Measurements from ENCODE around the gene PTPN3. TPM values are rescaled to one million over a fixed set of nuclear protein-coding genes. Genes with fewer than 3 reads are reported as not detected.

The PTPN3 gene
- polyA plus RNA-seq, 1 of the 3 experiments (the other 2 are of a cell fraction): 7.5 TPM

- Histone ChIP-seq H3K36me3 (replicated peaks in 1 of 2; ENCODE audit: control insufficient read depth in 1 of 2, insufficient read depth in 2 of 2, low read length in 1 of 2) (no peaks in the 10 kb centered on the region), H3K4me2 (no peak overlapping the region), H3K4me1 (ENCODE audit: control insufficient read depth in 1 of 2, insufficient read depth in 2 of 2, low read depth in 1 of 2, low read length in 1 of 2) (peaks cover 9% of the 10 kb centered on the region in 2 experiments; a peak in 1 of 4 replicates), H3F3A (replicated peaks; ENCODE audit: insufficient read depth) (peaks cover 5% of the 10 kb centered on the region), H3K4me3 (ENCODE audit: low read depth in 2 of 2, low read length in 1 of 2) (no peak overlapping the region), H3K79me2 (ENCODE audit: insufficient read depth) (no peaks in the 10 kb centered on the region; the same call in 1 of the 2 replicates), H4K20me1 (ENCODE audit: insufficient read depth) (peaks cover 18% of the 10 kb centered on the region; the same call in 1 of the 2 replicates), H3K27ac (ENCODE audit: low read depth in 2 of 2, low read length in 1 of 2) (peak overlapping the region in 1 of 2 experiments; percentile 11; a peak in 1 of 4 replicates), H3K9me2 (no peaks in the 10 kb centered on the region), H3K27me3 (ENCODE audit: insufficient read depth) (no peaks in the 10 kb centered on the region), H3K9ac (no peak overlapping the region), H3K9me3 (no peaks in the 10 kb centered on the region), H2AFZ (ENCODE audit: low read depth) (no peak overlapping the region)
- ChIA-PET CTCF (interaction anchor here (0.7 to 4.5 kb wide), 3 partner anchors 13 to 80 kb away, joined by 3 to 23 read pairs (median 17); no protein-coding TSS in a partner anchor), POLR2A (no interaction called here)
- no peak for DNase-seq
- TF ChIP-seq POLR2AphosphoS5 (IDR thresholded peaks at IDR 0.05; ENCODE audit: low read depth, low read length): no peak
- TF ChIP-seq IRF3 (IDR thresholded peaks at IDR 0.05; ENCODE audit: low read depth, low read length): no peak
- no peak for TF ChIP-seq MEF2A (IDR thresholded peaks at IDR 0.05; ENCODE audit: borderline replicate concordance, low read depth)
- TF ChIP-seq ZBTB33 (IDR thresholded peaks at IDR 0.05; ENCODE audit: borderline replicate concordance, low read depth): no peak
- TF ChIP-seq REST (IDR thresholded peaks at IDR 0.05; ENCODE audit: low read depth, low read length): no peak
- no peak for TF ChIP-seq TEAD4 (IDR thresholded peaks at IDR 0.05; ENCODE audit: borderline replicate concordance, insufficient read depth)
- no peak for TF ChIP-seq GABPA (IDR thresholded peaks at IDR 0.05; ENCODE audit: low read depth)
- TF ChIP-seq FOXM1 (IDR thresholded peaks at IDR 0.05; ENCODE audit: low read depth): no peak
- TF ChIP-seq RFX5 (IDR thresholded peaks at IDR 0.05; ENCODE audit: low read length): no peak
- WGBS (ENCODE audit: low lambda C conversion rate): 85% methylated on average over 7 of the region's 7 CpGs
Observed at GRCh38 chr9:109481856-109482255, 16.3 kb downstream of the PTPN3 start.

GRCh38 chr9:109479822-109480221 lies 18.3 kb downstream of the PTPN3 start:
- no peaks in the 10 kb centered on the region for H3K9me3 ChIP-seq
- no peaks in the 10 kb centered on the region for H3K9me2 ChIP-seq
- POLR2A ChIA-PET: no interaction called here
- H3K27me3 ChIP-seq (ENCODE audit: insufficient read depth): no peaks in the 10 kb centered on the region
- no peak for DNase-seq
- no peak overlapping the region for H2AFZ ChIP-seq (ENCODE audit: low read depth)
- no peaks in the 10 kb centered on the region for H3K36me3 ChIP-seq (replicated peaks in 1 of 2; ENCODE audit: control insufficient read depth in 1 of 2, insufficient read depth in 2 of 2, low read length in 1 of 2)
- no peak overlapping the region for H3K4me3 ChIP-seq (ENCODE audit: low read depth in 2 of 2, low read length in 1 of 2)
- CTCF ChIA-PET: interaction anchor here (1.4 to 4.5 kb wide), 3 partner anchors 11 to 39 kb away, joined by 3 to 23 read pairs (median 3); no protein-coding TSS in a partner anchor
- H3K4me1 ChIP-seq (ENCODE audit: control insufficient read depth in 1 of 2, insufficient read depth in 2 of 2, low read depth in 1 of 2, low read length in 1 of 2): peaks cover 9 to 10% of the 10 kb centered on the region in 2 experiments; a peak in 1 of 4 replicates
- H3K27ac ChIP-seq (ENCODE audit: low read depth in 2 of 2, low read length in 1 of 2): no peak overlapping the region
- no peak overlapping the region for H3K4me2 ChIP-seq
- no peak overlapping the region for H3K9ac ChIP-seq
- WGBS (ENCODE audit: low lambda C conversion rate): 93% methylated on average over 2 of the region's 2 CpGs
- TF ChIP-seq EP300 (IDR thresholded peaks at IDR 0.05; ENCODE audit: borderline replicate concordance in 1 of 2, low read depth in 1 of 2, low read length in 1 of 2): no peak
- H3F3A ChIP-seq (replicated peaks; ENCODE audit: insufficient read depth): peaks cover 5% of the 10 kb centered on the region
- peaks cover 4% of the 10 kb centered on the region; the same call in 1 of the 2 replicates for H3K79me2 ChIP-seq (ENCODE audit: insufficient read depth)
- peaks cover 17% of the 10 kb centered on the region; the same call in 1 of the 2 replicates for H4K20me1 ChIP-seq (ENCODE audit: insufficient read depth)
